ENCODE data around the gene SLCO3A1.

SLCO3A1 gene

DNA sequence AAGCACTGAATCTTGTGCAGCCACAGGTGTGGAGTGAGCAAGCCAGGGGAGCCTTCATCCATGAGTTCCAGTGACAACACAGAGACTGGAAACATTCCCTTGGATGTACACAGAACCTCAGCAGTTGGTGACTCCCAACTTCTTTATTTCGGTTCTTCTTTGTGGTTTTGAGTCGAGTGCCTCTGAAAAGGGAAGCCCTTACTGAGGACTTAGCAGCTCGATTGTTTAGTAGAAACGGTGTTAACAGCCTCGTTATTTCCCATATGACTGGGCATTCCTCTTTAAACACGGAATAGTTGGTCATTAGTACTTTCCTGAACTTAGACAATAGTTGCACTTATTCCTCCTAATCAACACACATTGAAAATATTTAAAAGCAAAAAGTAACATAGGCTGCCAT lies 7.7 kb downstream of the SLCO3A1 start:
- no peak for DNase-seq (ENCODE audit: low read depth in 2 of 2)

DNA sequence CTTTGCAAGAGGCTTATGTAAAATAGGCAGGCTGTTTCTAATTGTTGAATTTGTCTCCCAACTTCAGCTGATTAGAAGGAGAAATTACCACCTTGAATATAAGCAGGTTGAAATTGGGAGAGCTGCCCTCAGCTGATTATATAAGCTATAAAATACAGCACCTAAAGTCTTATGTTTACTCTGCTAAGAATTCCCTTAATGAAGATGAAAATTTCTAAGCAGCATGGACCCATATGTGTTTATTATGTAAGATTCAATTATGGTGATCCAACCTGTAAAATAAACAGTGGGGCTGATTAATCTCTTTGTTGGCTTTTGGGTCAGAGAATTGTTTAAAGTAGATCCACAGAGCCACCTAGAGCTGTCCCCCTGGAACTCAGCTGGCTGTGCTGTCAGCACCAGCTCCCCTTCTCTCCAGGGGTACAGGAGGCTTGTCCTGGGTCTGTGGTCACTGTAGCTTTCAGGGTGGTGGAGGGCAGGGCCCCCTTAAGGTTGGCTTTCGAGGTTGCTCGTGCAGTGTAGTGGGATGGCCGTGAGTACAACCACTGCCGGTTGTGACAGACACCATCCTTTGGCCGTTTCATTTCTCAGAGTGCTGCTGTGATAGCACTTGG lies 9.5 kb downstream of the SLCO3A1 start:
- DNase-seq (ENCODE audit: low read depth in 2 of 2): no peak

DNA sequence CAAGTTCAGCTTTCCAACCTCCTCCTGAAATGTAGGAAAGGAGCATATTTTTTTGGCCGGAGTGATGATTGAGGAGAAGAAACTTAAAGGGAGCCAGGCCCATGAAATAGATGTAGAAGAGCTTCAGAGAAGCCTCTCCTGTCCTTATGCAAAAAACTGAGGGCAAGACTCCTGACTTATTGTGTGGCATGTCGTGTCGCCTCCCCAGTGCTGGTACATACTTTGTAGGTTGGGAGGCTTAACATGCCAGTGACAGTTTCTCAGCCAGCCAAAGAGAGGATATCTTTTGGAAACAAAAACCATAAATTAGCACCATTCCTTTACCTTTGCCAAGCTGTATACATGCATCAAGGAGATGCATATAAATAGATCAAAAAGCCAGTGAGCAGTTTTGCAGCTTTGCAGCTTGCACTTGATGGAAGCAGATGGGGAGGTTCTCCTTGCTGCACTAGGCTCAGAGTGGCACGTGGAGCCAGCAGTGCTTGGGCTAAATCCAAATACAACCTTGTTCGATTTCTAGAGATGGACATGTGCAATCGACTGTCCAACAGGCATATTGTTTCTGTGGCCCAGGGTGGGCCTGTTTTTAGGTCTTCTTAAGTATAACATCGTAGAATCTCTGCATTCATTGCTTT lies 10.2 kb downstream of the SLCO3A1 start:
- DNase-seq (ENCODE audit: low read depth in 2 of 2): no peak

DNA sequence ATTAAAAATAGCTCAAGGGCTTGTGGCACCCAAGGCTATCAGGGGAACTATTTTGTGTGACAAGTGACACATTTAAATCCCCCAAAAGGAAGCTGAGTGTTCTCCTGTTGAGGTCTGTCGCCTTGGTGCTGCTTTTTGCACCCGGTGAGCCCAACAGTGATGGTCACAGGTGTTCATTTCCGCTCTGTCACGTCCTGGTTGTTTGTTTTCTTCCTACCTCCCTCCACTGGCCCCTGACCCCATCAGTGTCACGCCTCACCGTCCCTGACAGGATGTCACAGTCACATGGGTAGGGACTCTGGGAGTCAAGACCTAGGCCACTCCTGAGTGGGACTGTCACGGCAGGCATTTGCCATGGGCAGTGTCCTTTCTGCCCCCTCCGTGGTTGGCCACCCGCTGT lies 11.2 kb downstream of the SLCO3A1 start:
- no peak for DNase-seq (ENCODE audit: low read depth in 2 of 2)

DNA sequence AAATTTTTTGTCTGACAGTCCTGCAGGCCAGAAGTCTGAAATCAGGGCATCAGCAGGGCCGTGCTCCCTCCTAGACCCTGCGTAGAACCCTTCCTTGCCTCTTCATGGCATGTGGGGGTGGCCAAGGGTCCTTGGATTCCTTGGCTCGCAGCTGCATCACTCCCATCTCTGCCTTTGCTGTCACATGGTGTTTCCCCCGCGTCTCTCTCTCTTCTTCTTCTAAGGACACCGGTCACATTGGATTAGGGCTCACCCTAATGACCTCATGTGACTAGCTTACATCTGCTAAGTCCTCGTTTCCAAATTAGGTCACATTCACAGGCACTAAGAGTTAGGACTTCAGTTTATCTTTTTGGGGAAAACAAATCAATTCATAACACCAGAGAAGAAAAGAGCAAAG lies 12.0 kb downstream of the SLCO3A1 start:
- no peak for DNase-seq (ENCODE audit: low read depth in 2 of 2)

DNA sequence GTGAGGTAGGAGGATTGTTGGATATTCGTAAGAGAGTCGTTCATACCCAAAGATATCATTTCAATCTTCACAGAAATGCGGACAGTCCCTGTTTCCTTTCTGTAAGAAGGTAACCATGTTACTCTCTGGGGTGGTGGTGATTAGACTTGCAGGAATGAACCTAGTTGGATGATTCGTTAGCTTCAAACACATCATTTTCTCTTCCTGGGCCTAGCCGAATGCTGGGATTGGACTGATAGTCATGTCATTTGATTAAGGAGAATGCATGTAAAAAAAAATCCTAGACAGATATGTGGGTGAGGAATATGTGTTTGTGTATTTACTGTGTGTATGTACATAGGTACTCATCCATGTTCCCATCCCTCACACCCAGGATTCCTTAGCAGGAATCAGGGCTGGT lies 12.4 kb downstream of the SLCO3A1 start:
- no peak for DNase-seq (ENCODE audit: low read depth in 2 of 2)

DNA sequence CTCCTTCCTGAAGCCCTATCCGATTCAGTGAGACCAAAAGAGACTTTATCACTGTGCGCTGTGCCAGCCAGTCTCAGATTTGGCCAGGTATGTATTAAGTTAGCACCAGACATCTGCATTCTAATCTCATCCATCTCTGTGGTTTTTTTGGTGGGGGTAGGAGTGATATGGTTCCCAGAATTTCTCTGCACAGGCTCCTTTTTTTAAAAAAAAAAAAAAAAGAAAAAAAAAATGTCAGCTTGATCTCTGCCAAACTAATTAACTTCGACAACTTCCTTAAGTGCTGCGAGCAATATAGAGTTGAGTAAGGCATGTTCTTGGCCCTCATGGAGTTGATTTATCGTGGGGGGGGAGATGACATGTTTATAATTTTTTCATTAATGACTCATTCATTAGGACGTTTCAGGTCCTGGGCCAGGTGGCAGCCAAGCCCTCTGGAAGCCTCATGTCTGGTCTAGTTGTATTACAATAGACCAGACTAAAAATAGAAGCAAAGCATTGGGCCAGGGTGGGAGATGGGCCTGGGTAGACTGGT lies 12.9 kb downstream of the SLCO3A1 start:
- no peak for DNase-seq (ENCODE audit: low read depth in 2 of 2)

DNA sequence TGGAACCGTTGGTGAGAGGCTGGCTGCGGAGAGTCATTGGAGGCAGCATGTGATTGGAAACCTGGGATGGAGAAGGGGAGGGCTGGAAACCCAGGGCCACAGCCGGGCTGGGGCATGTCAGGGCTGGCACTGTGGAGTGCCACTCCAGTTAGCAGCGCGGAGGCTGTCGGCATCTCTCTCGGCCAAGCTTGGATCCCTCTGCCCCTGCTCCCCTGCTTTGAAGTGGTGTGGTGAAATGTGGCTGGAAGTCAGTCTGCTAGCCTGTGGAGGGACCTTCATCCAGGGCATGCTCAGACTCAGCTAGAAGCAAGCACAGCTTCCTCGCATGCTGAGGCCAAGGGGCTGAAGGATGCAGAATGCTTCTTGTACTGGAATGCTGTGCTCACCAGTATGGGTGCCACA lies 13.5 kb downstream of the SLCO3A1 start:
- no peak for DNase-seq (ENCODE audit: low read depth in 2 of 2)

DNA sequence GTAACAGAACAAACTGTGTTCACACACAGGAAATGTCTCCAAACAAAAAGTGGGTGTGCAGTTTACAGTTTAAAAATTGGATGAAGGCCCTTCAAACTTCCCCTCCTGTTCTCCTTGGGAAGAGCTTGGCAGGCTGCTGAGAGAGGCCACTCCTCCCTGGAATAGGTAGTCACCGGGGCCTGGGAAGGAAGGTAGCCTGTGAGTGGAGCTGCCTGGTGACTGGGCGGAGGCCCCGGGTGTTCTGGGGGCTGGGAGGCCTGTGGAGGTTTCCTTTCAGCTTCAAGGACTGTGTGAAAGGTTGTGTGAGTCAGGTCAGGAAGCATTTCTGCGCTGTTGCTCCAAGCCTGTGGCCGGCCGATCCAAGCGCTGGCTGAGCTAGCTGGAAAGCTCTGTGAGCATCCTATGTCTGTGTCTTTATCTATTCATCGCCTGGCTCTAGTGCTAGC lies 14.1 kb downstream of the SLCO3A1 start:
- DNase-seq (ENCODE audit: low read depth in 2 of 2): no peak

DNA sequence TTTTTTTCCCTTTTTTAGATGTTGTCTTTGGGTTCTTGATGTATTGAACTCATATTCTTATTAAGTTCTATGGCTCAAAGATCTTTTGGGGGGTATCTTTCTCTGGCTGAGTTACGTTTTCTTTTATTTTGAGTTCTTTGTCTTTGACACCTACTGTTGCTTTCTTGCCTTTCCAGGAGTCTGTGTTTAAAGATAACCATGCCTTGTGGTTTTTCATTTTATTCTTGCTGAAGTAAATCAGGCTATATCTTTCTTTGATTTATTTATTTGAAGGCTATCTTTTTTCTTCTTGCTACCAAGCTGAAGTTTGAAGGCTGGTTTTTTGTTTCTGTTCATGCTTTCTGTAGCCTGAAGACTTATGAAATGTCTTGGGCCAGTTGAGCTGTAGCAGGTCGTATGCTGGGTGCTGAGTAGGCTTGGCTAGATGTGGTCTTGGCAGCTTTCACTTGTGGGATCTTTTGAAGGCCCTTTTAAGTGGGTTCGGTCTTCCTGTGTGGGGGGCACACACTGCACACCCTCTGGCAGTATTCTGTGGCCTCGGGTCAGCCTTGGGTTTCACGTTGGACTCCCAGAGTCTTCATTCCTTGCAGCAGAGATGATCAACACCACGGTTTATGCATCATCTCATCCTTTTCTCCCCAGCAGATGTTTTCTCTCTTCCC lies 17.5 kb downstream of the SLCO3A1 start:
- no peak for DNase-seq (ENCODE audit: low read depth in 2 of 2)

DNA sequence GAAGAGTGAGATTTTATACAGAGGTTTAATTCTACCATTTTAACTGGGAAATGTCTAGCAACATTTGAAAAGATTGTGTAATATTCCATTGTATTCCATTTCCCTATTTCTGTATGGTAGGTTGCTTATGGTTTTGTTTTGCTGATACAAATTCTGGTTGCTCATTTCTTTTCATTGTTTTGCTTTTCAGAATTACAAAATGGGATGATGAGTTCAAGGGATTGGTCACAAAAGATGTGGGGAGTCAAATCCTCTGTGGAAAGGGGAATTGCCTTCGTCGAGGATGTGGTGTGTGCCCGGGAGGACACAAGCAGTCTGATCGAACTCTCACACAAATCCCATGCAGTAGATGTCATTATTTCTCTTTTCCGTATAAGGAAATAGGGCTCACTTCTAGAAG lies 18.3 kb downstream of the SLCO3A1 start:
- DNase-seq (ENCODE audit: low read depth in 2 of 2): no peak

DNA sequence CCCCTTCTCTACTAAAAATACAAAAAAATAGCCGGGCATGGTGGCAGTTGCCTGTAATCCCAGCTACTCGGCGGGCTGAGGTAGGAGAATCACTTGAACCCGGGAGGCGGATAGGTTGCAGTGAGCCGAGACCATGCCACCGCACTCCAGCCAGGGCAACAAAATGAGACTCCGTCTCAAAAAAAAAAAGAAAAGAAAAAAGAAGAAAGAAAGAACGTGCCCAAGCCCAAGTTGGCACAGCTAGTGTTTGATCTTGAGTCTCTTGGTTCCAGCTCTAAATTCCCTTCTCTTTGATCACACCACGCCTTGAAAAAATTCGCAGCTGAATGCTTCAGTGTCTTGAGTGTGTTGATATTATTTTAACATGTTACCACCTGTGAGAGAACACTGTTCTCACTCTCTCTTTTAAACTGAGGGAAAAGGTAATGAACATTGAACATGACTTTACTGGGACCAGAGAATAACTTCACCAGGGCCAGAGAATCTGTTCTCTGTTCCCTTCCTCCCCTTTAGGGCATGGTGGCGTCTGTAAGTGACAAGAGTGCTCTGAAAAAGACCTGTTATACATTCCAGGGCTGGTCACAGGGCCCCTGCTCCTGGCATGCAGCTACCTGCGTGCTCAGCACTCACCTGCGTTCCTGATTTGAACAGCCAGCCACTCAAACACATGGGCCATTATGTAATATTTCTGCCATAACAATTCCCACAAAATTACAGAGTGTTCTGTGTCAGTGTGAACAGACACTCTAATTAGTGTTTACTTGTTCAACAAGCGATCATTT lies 19.0 kb downstream of the SLCO3A1 start:
- no peak for DNase-seq (ENCODE audit: low read depth in 2 of 2)

DNA sequence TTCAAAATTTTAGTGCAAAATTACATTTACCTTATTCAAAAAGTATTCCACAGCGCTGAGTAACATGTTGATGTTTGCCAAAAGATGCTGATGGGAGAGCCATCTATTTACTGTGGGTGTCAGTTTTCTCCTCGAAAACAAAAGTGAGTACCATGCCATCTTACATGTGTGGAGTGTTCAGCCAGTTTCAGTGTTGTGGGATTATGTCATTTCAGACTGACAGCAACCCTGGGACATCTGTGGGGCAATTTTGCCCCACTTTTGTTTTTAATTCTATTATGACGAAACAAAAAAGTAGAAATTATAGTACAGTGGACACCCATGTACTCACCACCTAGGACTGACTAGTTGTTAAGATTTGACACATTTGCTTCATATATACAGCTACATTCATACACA lies 19.6 kb downstream of the SLCO3A1 start:
- DNase-seq (ENCODE audit: low read depth in 2 of 2): no peak

DNA sequence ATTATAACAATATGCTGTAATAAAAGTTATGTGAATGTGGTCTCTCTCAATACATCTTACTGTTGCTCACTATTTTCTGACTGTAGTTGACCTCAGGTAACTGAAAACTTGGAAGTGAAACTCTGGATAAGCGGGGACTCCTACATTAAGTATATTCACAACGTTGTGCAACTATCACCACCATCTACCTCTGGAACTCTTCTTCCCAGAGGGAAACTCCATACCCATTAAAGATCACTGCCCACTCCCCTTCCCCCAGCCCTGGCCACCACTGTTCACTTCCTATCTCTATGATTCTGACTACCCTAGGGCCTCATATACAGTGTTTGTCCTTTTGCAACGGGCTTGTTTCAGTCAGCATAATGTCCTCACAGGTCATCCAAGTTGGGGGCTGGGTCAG lies 20.7 kb downstream of the SLCO3A1 start:
- DNase-seq (ENCODE audit: low read depth in 2 of 2): no peak

DNA sequence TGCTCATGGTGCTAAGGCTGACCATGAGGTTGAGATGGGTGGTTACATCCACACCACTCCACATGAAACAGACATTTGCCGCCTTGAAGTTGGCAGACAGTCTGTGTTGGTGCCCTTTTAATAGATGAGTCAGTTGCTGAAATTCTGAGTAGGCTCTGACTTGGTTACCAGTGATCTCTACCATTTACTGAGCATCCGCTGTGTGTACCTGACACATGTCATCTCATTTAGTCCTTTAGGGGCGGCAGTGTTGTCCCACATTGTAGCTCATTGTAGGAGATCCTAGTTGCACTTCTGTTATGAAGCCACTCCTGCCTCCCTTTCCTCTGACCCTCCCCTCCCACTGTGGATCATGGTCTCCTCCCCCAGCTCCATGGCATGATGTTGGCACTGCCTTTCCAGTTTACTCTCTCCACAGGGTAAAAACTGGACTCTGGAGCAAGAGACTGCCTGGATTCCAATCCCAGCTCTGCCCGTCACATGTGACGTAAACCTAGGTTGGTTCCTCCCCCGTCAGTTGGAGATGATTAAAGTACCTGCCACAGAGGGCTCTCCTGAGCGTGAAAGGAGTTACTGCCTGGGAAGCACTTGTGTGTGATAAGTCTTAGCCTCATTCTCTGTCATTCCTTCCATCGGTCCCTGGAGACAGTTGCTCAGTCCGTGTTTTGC lies 21.6 kb downstream of the SLCO3A1 start:
- no peak for DNase-seq (ENCODE audit: low read depth in 2 of 2)

DNA sequence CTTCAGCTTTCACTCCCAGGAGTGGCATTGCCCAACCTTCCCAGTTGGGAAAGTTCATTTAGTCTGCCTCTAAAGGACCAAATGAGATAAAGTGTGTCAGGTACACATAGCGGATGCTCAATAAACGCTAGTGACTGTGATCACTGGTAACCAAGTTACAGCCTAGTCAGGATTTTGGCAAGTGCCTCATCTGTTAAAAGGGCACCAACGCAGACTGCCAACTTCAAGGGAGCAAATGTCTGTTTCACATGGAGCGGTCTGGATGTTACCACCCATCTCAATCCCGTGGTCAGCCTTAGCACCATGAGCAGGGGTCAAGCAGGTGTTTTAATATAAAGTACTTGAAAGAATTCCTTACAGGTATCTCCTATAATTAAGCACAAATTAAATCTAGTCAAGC lies 22.7 kb downstream of the SLCO3A1 start:
- no peak for DNase-seq (ENCODE audit: low read depth in 2 of 2)

DNA sequence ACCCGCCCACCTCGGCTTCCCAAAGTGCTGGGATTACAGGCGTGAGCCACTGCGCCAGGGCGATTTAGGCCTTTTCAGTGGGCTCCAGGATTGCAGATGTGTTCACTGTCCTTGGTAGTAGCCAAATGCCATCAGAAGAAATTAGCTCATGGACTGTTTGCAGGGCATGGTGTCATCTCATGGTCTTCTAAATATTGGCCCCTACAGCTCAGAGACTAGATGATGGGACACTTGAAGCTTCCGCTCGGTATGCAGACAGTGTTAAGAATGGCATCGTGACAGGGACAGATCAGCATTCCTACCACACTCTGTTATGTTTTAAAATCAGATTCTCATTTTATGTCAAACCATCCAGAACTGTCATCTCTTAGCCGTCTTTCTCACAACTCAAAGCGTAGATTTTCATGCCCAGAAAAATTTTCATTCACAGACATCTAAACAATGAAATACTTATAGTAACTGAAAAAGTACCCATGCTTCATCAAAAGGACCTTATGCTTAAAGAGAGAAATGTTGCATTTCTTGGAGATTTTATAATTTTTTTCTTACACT lies 24.9 kb downstream of the SLCO3A1 start:
- no peak for DNase-seq (ENCODE audit: low read depth in 2 of 2)

DNA sequence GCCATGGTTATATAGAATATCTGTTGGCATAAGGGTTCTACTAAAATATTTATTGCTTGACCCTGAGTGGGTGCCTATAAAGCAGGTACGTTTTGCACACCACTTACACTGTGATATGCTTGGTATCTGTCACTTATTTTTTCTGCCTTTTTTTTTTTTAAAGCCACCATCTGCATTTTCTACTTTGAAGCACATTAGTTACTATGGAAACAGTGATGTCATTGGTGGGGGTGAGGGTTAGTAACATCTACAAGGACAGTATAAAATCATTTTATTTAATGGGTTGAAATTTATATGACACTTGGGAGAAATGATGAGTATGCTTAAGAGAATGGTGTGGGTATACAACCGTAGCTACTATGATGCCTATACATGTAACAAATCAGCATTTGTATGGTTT lies 25.6 kb downstream of the SLCO3A1 start:
- DNase-seq (ENCODE audit: low read depth in 2 of 2): no peak

DNA sequence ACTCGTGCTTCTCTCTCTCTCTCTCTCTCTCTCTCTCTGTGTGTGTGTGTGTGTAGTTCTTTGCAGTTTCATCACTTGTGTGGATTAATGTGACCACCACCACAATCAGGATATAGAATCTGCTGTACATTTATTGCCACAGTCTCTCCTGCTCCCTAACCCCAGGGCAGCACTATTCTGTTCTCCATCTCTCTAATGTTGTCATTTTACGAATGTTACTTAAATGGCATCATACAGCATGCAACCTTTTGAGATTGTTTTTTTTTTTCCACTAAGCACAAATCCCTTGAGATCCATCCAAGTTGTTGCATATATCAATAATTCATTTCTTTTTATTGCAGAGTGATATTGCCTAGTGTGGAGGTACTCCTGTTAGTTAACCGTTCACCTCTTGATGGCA lies 26.9 kb downstream of the SLCO3A1 start:
- no peak for DNase-seq (ENCODE audit: low read depth in 2 of 2)

DNA sequence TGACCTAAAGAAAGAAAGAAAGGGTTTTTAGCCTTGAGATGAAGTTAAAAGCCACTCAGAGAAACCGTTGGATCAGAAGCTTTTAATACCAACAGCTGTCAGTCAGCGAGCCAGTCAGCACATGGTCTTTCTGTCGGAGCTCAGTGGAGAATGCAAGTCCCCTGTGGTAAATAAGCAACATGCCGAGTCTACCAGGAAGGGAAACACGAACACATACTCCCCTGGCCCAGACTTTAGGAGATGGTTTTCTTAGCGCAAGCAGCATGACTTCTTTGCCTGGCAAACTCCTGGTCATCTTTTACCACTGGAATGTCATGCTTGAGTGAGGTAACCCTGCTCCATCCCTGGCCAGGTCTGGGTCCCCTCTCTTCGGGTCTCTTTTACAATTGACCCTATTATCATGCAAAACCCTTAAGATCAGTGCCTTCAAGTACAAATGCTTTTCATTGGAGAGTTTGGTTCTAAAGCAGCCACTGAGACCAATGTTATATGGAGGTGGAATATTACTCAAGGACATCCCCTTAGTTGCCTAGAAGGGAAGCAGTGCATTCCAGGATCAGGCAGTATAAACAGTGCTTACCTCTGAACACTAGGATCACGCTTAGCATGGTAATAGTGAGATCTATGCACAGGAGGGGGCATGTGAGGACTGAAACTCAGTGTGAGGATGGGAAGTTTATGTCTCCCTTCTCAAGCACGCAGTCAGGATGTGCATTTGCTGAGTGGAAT lies 28.2 kb downstream of the SLCO3A1 start:
- DNase-seq (ENCODE audit: low read depth in 2 of 2): no peak
